Activated T-helper 17 cell treated with anti-CD3 and anti-CD28 coated beads, Interleukin-2, amount 50 U/mL, for 72 hours (primary cell): ENCODE data around the gene JAKMIP1. TPM values are rescaled to one million over a fixed set of nuclear protein-coding genes. Genes with fewer than 3 reads are reported as not detected.
A peak's percentile ranks its signal among the peaks of the same experiment; 100 is the strongest.

ENCODE experiments used
- ATAC-seq: fragments of 150-1000 bp; cut with Tn5 transposase; replicated peaks from 2 replicates; pipeline ENCODE4 v1.10.0; 2021; ENCODE audit warnings: mild to moderate bottlenecking, moderate library complexity
- H3K27ac Mint-ChIP-seq: one replicate; pipeline ENCODE4 v1.8.0; 2022; ENCODE audit warnings: mixed read lengths
- H3K27me3 Mint-ChIP-seq: one replicate; pipeline ENCODE4 v1.8.0; 2022; ENCODE audit warnings: mixed read lengths
- H3K36me3 Mint-ChIP-seq: one replicate; pipeline ENCODE4 v1.8.0; 2022; ENCODE audit warnings: low read depth, mild to moderate bottlenecking, mixed read lengths
- H3K4me1 Mint-ChIP-seq: one replicate; pipeline ENCODE4 v1.8.0; 2022; ENCODE audit warnings: mixed read lengths
- H3K4me3 Mint-ChIP-seq: one replicate; pipeline ENCODE4 v1.8.0; 2022; ENCODE audit warnings: mild to moderate bottlenecking, mixed read lengths
- H3K9me3 Mint-ChIP-seq: one replicate; pipeline ENCODE4 v1.8.0; 2022; ENCODE audit warnings: mixed read lengths
- total RNA-seq, 2 donors: library from RNA; stranded (reverse); gene quantifications; one replicate each; pipeline ENCODE4 v1.2.3, GENCODE V29; 2022

Gene JAKMIP1
- total RNA-seq, 2 donors from 2014 or later: 13.1 to 34.6 TPM

DNA sequence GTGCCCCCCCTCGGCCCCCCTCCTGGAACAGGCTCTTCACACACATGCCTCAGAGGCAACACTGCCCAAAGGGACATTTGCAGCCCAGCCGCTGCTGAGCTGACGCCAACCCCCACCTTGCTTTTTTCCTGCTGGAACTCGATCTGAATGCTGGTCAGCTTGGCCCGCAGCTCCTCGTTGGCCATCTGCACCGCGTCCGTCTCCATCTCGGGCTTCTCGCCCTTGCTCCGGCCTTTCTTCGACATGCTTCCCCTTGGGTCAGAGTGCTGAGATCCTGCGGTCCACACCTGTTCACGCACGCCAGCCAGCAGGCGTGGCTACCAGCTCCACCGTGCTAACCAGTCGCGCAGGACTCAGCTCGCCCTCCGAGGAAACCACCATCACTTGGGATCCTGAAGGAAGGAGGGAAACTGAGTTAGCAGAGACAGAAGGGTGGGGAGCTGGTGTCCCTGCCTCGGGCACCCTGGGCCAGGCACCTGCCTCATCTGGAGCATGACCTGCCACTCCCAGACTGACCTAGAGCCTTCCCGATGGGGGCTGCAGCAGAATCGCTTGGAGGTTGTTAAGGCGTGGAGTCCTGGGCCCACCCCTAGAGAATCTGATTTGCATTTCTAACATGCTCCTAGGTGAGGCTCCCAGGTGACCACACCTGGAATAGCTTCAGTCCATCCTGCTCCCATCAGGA is 87.6 kb downstream of the JAKMIP1 start:
- no peak overlapping the region for H3K27ac Mint-ChIP-seq
- no peak overlapping the region for H3K4me3 Mint-ChIP-seq
- H3K9me3 Mint-ChIP-seq: no peaks in the 10 kb centered on the region
- H3K27me3 Mint-ChIP-seq: no peaks in the 10 kb centered on the region
- H3K4me1 Mint-ChIP-seq: peaks cover 6% of the 10 kb centered on the region
- no peak for ATAC-seq
- H3K36me3 Mint-ChIP-seq: peaks cover 6% of the 10 kb centered on the region

- H3K4me3 Mint-ChIP-seq: no peak overlapping the region
- no peaks in the 10 kb centered on the region for H3K9me3 Mint-ChIP-seq
- peaks cover 17% of the 10 kb centered on the region for H3K36me3 Mint-ChIP-seq
- peaks cover 6% of the 10 kb centered on the region for H3K4me1 Mint-ChIP-seq
- no peaks in the 10 kb centered on the region for H3K27me3 Mint-ChIP-seq
- H3K27ac Mint-ChIP-seq: no peak overlapping the region
- ATAC-seq: no peak
Observed at GRCh38 chr4:6111354-6111960, 88.9 kb downstream of the JAKMIP1 start.

DNA sequence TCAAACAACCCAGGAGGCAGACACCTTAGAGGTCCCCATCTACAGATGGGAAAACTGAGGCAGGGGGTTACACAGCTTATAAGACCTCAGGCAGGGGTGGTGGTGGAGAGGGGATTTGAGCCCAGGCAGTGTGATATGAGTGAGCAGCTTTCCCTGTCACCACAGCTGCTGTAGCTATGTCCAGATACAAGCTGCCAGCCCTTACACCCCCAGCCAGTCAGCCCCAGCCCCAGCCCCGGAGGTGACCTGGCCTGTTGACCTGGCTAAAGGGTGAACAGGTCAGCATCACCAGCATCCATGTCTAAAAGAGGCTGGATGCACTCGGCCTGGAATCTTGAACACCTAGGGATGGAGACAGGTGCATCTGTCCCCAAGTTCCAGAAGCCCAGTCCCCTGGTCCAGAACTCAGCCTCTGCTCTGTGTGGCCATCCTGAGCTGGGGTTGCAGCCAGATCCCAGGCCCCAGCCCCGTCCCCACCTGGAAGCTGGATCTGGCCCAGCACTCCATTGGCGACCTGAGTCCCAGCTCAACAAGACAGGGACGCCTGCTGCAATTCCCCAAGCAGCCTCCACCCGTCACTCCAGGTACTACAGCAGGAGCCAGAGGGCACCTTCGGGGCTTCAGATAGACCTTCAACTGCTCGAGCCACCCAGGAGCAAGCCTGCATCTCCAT is 89.5 kb downstream of the JAKMIP1 start:
- Mint-ChIP-seq H3K36me3 (peaks cover 23% of the 10 kb centered on the region), H3K4me3 (no peak overlapping the region), H3K27me3 (no peaks in the 10 kb centered on the region), H3K27ac (no peak overlapping the region), H3K9me3 (no peaks in the 10 kb centered on the region), H3K4me1 (peaks cover 6% of the 10 kb centered on the region)
- ATAC-seq: no peak

GRCh38 chr4:6109842-6110560 is 90.3 kb downstream of the JAKMIP1 start:
- no peak overlapping the region for H3K4me3 Mint-ChIP-seq
- no peaks in the 10 kb centered on the region for H3K9me3 Mint-ChIP-seq
- H3K36me3 Mint-ChIP-seq: peaks cover 26% of the 10 kb centered on the region
- no peak for ATAC-seq
- H3K4me1 Mint-ChIP-seq: peaks cover 6% of the 10 kb centered on the region
- H3K27ac Mint-ChIP-seq: no peak overlapping the region
- no peaks in the 10 kb centered on the region for H3K27me3 Mint-ChIP-seq

DNA sequence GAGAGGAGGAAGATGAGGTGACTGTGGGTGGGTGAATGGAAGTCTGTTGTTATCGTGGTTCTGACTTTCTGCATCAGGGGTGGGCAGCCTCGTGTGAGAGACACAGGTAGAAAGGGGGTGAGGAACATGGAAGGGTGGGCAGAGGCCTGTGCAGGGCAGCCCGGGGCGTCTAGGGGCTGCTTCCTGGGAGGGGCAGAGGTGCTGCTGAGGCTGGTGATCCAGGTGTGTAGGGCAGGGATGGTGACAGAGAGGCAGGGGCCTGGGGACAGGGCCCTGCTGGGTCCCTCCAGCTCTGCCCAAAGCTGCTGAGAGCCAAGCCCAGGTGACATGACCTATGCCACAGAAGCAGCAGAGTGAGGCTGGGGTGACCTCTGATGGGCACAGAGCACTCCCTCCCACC is 92.5 kb downstream of the JAKMIP1 start:
- Mint-ChIP-seq H3K27me3 (no peaks in the 10 kb centered on the region), H3K4me3 (no peak overlapping the region), H3K27ac (no peak overlapping the region), H3K36me3 (peaks cover 45% of the 10 kb centered on the region), H3K9me3 (no peaks in the 10 kb centered on the region), H3K4me1 (no peaks in the 10 kb centered on the region)
- ATAC-seq: no peak

DNA sequence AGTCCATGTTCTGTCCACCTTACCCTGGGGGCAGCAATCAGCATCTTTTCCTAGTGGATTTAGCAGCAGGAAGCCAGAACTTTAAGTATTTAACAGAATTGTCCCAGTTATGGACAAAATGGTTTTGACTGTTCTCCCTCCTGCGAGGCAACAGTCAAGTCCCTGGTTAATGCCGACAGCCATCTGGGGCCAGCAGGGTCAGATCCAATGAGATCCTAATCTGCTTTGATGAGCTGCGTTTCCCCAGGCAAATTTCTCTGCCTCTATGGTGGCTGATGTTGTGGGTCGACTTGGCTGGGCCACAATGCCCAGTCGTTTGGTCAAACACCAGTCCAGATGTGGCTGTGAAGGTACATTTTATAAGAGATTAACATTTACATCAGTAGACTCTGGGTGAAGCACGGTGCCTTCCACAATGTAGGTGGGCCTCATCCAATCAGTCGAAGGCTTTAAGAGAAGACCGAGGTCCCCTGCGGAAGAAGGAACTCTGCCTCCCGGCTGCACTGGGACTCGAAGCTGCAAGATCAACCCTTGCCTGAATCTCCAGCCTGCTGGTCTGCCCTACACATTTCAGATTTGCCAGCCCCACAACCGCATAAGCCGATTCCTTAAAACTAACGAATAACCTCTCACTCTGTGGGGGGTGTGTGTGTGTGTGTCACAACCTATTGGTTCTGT is 93.1 kb downstream of the JAKMIP1 start:
- Mint-ChIP-seq H3K4me1 (no peaks in the 10 kb centered on the region), H3K4me3 (no peak overlapping the region), H3K36me3 (peaks cover 45% of the 10 kb centered on the region), H3K9me3 (no peaks in the 10 kb centered on the region), H3K27me3 (no peaks in the 10 kb centered on the region), H3K27ac (no peak overlapping the region)
- no peak for ATAC-seq

DNA sequence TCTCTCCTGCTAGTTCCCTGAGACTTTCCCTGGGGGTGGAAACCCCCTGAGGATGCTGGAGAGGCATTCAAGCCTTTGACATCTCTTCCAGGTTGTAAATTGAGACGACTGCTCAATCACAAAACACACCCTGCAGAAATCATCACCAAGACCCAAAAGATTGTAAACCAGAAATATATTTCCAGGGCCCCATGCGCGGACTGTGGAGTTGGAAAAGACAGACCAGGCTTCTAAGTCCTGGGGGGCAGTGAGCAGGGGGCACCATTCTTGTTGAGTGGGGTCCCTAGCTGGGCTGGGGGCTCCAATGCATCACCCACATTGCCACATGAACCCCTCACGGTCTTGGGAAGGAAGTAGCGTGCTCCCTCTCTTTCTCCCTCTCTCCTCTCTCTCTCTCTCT is 94.2 kb downstream of the JAKMIP1 start:
- no peak overlapping the region for H3K4me3 Mint-ChIP-seq
- no peaks in the 10 kb centered on the region for H3K27me3 Mint-ChIP-seq
- peaks cover 45% of the 10 kb centered on the region for H3K36me3 Mint-ChIP-seq
- ATAC-seq: no peak
- H3K4me1 Mint-ChIP-seq: no peaks in the 10 kb centered on the region
- H3K9me3 Mint-ChIP-seq: no peaks in the 10 kb centered on the region
- H3K27ac Mint-ChIP-seq: no peak overlapping the region

DNA sequence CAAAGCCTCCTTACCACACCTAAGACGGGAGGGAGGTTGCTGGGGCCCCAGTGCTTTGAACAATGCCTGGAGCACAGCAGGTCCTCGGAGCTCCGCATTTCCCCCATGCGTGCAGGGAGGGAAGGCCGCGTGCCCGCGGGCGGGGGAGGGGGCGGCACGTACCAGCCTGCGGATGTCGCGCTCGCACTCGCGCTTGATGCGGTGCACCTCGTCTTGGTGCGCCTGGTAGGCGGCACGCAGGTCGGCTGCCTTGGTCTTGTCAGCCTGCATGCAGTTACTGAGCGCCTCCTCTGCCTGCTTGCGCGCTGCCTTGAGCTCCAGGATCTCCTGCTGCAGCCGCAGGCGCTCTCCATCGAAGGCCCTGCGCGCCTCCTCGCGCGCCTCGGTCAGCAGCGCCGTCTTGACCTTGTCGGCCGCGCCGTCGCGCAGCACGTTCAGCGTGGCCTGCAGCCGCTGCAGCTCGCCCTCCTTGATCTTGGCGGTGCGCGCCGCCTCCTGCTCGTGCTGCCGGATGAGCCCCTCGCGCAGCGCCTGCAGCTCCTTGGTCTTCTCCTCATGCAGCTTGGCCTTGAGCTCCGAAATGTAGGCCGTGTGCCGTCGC is 94.9 kb downstream of the JAKMIP1 start:
- Mint-ChIP-seq H3K4me3 (no peak overlapping the region), H3K9me3 (no peaks in the 10 kb centered on the region), H3K27ac (no peak overlapping the region), H3K4me1 (no peaks in the 10 kb centered on the region), H3K27me3 (no peaks in the 10 kb centered on the region), H3K36me3 (peaks cover 45% of the 10 kb centered on the region)
- no peak for ATAC-seq

DNA sequence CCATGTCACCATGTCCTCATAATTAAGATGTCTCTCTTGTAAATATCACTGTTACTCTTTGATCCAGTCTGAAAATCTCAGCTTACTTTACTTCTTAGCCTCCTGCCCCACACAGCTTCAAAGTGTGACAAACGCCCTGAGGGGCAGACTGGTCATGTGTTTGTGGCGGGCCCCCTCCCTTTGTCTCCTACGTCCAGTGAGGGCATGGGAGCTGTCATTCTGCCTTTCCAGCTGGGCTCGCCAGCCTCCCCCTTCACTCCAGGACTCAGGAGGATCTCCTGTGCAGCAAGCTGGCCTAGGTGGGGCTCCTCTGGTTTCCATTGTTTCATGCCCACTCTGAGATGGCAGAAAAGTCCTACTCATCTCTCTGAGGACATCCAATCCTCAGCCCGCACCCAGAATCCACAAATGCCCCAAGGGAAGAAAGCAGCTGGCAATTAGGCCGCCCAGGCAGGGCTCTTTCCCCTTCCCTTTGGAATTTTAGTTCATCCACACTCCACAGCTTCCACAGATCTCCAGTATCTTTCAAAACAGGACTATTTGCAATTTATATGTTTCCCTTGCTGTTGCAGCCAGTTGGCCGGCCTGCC is 95.7 kb downstream of the JAKMIP1 start:
- H3K27ac Mint-ChIP-seq: no peak overlapping the region
- no peaks in the 10 kb centered on the region for H3K4me1 Mint-ChIP-seq
- H3K27me3 Mint-ChIP-seq: no peaks in the 10 kb centered on the region
- no peaks in the 10 kb centered on the region for H3K9me3 Mint-ChIP-seq
- ATAC-seq: no peak
- peaks cover 45% of the 10 kb centered on the region for H3K36me3 Mint-ChIP-seq
- H3K4me3 Mint-ChIP-seq: no peak overlapping the region

GRCh38 chr4:6097581-6097980 is 102.8 kb downstream of the JAKMIP1 start:
- Mint-ChIP-seq H3K4me1 (peaks cover 13% of the 10 kb centered on the region), H3K36me3 (no peaks in the 10 kb centered on the region), H3K4me3 (no peak overlapping the region), H3K27ac (no peak overlapping the region), H3K9me3 (peaks cover 3% of the 10 kb centered on the region), H3K27me3 (no peaks in the 10 kb centered on the region)
- ATAC-seq: no peak

GRCh38 chr4:6095897-6096296 is 104.5 kb downstream of the JAKMIP1 start:
- Mint-ChIP-seq H3K4me3 (no peak overlapping the region), H3K27me3 (no peaks in the 10 kb centered on the region), H3K4me1 (peaks cover 18% of the 10 kb centered on the region), H3K27ac (peak overlapping the region; percentile 64), H3K36me3 (no peaks in the 10 kb centered on the region), H3K9me3 (peaks cover 3% of the 10 kb centered on the region)
- no peak for ATAC-seq

GRCh38 chr4:6095023-6095752 is 105.2 kb downstream of the JAKMIP1 start:
- H3K27me3 Mint-ChIP-seq: no peaks in the 10 kb centered on the region
- ATAC-seq: peak; percentile 80
- H3K9me3 Mint-ChIP-seq: peaks cover 3% of the 10 kb centered on the region
- H3K27ac Mint-ChIP-seq: peak overlapping the region; percentile 64
- no peaks in the 10 kb centered on the region for H3K36me3 Mint-ChIP-seq
- no peak overlapping the region for H3K4me3 Mint-ChIP-seq
- peaks cover 18% of the 10 kb centered on the region for H3K4me1 Mint-ChIP-seq

- H3K27ac Mint-ChIP-seq: no peak overlapping the region
- no peaks in the 10 kb centered on the region for H3K36me3 Mint-ChIP-seq
- no peaks in the 10 kb centered on the region for H3K27me3 Mint-ChIP-seq
- ATAC-seq: no peak
- H3K4me3 Mint-ChIP-seq: no peak overlapping the region
- peaks cover 18% of the 10 kb centered on the region for H3K4me1 Mint-ChIP-seq
- H3K9me3 Mint-ChIP-seq: peaks cover 3% of the 10 kb centered on the region
Observed at GRCh38 chr4:6093671-6094070, 106.7 kb downstream of the JAKMIP1 start.
